IMR-90 (cell line): ENCODE results near the gene SBF2.

Experiments used
- BHLHE40 ChIP-seq: fragments of 150-350 bp; IDR thresholded peaks from 2 replicates; pipeline ENCODE4 v1.6.1; 2016; ENCODE audit warnings: mild to moderate bottlenecking, low read depth, low read length
- CHD1 ChIP-seq: IDR thresholded peaks from 2 replicates; pipeline ENCODE4 v1.6.1; 2012; ENCODE audit warnings: low read depth, low read length, improper control_type of control experiment
- NFE2L2 ChIP-seq: fragments of 150-350 bp; IDR thresholded peaks from 2 replicates; pipeline ENCODE4 v1.6.1; 2016; ENCODE audit warnings: low read depth, mild to moderate bottlenecking, low read length
- POLR2A ChIP-seq: IDR thresholded peaks from 2 replicates; pipeline ENCODE4 v1.6.1; 2012; ENCODE audit warnings: mild to moderate bottlenecking, low read depth, low read length
- RAD21 ChIP-seq: IDR thresholded peaks from 2 replicates; pipeline ENCODE4 v1.6.1; 2012; ENCODE audit warnings: low read length, improper control_type of control experiment
- RCOR1 ChIP-seq: IDR thresholded peaks from 2 replicates; pipeline ENCODE4 v1.6.1; 2012; ENCODE audit warnings: mild to moderate bottlenecking, low read length, improper control_type of control experiment; ENCODE audit not compliant: insufficient replicate concordance
- TF ChIP-seq, protein P1 (sequence below): conservative IDR thresholded peaks from 2 replicates; pipeline ENCODE4 v1.5.1; 2012; ENCODE audit warnings: mild to moderate bottlenecking, low read depth, low read length, improper control_type of control experiment

DNA sequence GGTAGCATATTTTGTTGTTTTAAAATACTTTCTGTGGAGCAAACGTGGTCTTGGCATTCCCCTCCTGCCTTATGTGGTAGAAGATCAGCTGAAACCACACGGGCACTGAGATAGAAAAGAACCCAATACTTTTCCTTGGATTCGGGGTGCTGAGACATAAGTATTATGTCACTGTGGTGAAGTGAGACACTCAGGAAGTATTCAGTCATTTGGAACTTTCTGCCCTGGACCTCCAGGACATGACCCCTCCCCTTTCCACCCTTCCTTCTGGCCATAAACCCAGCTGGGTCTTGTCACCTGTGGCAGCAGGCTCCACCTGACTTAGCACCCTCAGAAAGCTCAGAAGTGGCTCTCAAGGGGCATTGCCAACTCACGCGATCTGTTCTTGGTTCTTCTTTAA lies 506.8 kb downstream of the SBF2 start:
- TF ChIP-seq, protein P1, sequence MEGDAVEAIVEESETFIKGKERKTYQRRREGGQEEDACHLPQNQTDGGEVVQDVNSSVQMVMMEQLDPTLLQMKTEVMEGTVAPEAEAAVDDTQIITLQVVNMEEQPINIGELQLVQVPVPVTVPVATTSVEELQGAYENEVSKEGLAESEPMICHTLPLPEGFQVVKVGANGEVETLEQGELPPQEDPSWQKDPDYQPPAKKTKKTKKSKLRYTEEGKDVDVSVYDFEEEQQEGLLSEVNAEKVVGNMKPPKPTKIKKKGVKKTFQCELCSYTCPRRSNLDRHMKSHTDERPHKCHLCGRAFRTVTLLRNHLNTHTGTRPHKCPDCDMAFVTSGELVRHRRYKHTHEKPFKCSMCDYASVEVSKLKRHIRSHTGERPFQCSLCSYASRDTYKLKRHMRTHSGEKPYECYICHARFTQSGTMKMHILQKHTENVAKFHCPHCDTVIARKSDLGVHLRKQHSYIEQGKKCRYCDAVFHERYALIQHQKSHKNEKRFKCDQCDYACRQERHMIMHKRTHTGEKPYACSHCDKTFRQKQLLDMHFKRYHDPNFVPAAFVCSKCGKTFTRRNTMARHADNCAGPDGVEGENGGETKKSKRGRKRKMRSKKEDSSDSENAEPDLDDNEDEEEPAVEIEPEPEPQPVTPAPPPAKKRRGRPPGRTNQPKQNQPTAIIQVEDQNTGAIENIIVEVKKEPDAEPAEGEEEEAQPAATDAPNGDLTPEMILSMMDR, result no peak
- TF ChIP-seq NFE2L2 (no peak), POLR2A (no peak), CHD1 (no peak), BHLHE40 (no peak), RCOR1 (no peak), RAD21 (no peak)
